ENCODE results near the gene KHDC4.

DNA sequence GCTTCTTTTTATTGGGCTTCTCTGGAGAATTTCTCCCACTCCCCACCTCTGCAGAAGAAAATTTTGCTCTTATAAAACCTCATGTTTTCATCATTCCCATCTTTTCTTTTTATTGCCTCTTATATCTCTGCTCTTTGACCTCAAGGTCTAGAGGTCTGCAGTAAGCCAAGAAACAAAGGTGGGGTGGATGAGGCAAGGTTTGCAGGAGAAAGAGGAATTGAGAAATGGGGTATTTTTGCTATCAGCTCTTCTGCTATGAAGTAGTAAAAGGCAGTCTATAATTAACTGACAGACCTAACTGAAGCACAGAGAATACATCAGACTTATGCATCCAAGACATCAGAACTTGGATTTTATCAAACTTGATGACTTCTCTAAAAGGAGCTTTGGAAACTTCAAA is 52.0 kb downstream of the KHDC4 start:
- no peak for TF ChIP-seq CTCF (conservative IDR thresholded peaks at IDR 0.05 in 1 of 2, IDR thresholded peaks at IDR 0.05 in 1 of 2; ENCODE audit: extremely low read depth in 1 of 2, insufficient read depth in 1 of 2, low read depth in 1 of 2, low read length in 2 of 2)
- no peak for TF ChIP-seq EZH2 (IDR thresholded peaks at IDR 0.05; ENCODE audit: borderline replicate concordance, low read length)
